ENCODE results near the gene NUP62. TPM values are rescaled to one million over a fixed set of nuclear protein-coding genes. Genes with fewer than 3 reads are reported as not detected.

NUP62 gene
- total RNA-seq, 2 donors from 2014 or later, result 44.4 to 76.9 TPM

GRCh38 chr19:49932041-49932451 lies 2.7 kb upstream of the NUP62 start:
- peaks cover 12% of the 10 kb centered on the region for H3K4me1 ChIP-seq (replicated peaks)
- intact Hi-C loops (cut with DNase I), result loop anchor here (10.0 kb wide), 2 partner anchors 93 to 203 kb away; partner anchors contain the start of genes VRK3 and ZNF473
- no peaks in the 10 kb centered on the region for H3K9me3 ChIP-seq
- no peaks in the 10 kb centered on the region for H3K27me3 ChIP-seq (replicated peaks; ENCODE audit: insufficient read depth)
- 91% methylated on average over 5 of the region's 5 CpGs for WGBS
- no peaks in the 10 kb centered on the region for H3K36me3 ChIP-seq
- no peak overlapping the region for H3K4me3 ChIP-seq
- TF ChIP-seq CTCF (IDR thresholded peaks at IDR 0.05), result no peak
- TF ChIP-seq POLR2A (IDR thresholded peaks at IDR 0.05), result no peak
- no peak overlapping the region for H3K27ac ChIP-seq
- no peak for DNase-seq (ENCODE audit: low spot score)

GRCh38 chr19:49931293-49932040 lies 2.2 kb upstream of the NUP62 start:
- TF ChIP-seq POLR2AphosphoS5 (IDR thresholded peaks at IDR 0.05), result no peak
- no peak for TF ChIP-seq CTCF (IDR thresholded peaks at IDR 0.05)
- TF ChIP-seq POLR2A (IDR thresholded peaks at IDR 0.05), result no peak
- Histone ChIP-seq H3K27me3 (replicated peaks; ENCODE audit: insufficient read depth) (no peaks in the 10 kb centered on the region), H3K9me3 (no peaks in the 10 kb centered on the region), H3K36me3 (no peaks in the 10 kb centered on the region), H3K4me1 (replicated peaks) (peaks cover 12% of the 10 kb centered on the region), H3K4me3 (no peak overlapping the region), H3K27ac (no peak overlapping the region)
- 91% methylated on average over 7 of the region's 7 CpGs for WGBS
- intact Hi-C loops (cut with DNase I), result loop anchor here (10.0 kb wide), 2 partner anchors 93 to 203 kb away; partner anchors contain the start of genes VRK3 and ZNF473
- no peak for DNase-seq (ENCODE audit: low spot score)

GRCh38 chr19:49930483-49931011 lies 1.2 kb upstream of the NUP62 start:
- Histone ChIP-seq H3K9me3 (no peaks in the 10 kb centered on the region), H3K4me3 (no peak overlapping the region), H3K4me1 (replicated peaks) (peaks cover 12% of the 10 kb centered on the region), H3K36me3 (no peaks in the 10 kb centered on the region), H3K27me3 (replicated peaks; ENCODE audit: insufficient read depth) (no peaks in the 10 kb centered on the region), H3K27ac (peak overlapping the region in 1 of 2 donors; percentile 91)
- intact Hi-C loops (cut with DNase I), result loop anchor here (10.0 kb wide), 2 partner anchors 94 to 204 kb away; partner anchors contain the start of genes VRK3 and ZNF473
- no peak for DNase-seq (ENCODE audit: low spot score)
- 59% methylated on average over 15 of the region's 15 CpGs for WGBS
- no peak for TF ChIP-seq CTCF (IDR thresholded peaks at IDR 0.05)
- TF ChIP-seq POLR2A (IDR thresholded peaks at IDR 0.05), result no peak
- no peak for TF ChIP-seq POLR2AphosphoS5 (IDR thresholded peaks at IDR 0.05)

- H3K27ac ChIP-seq, result peak overlapping the region; percentile 91 to 92
- TF ChIP-seq POLR2A (IDR thresholded peaks at IDR 0.05), result peak; percentile 38
- peak in 2 of 4 experiments; percentile 16 to 33 for TF ChIP-seq CTCF (IDR thresholded peaks at IDR 0.05)
- TF ChIP-seq POLR2AphosphoS5 (IDR thresholded peaks at IDR 0.05), result peak; percentile 76
- peak overlapping the region; percentile 85 to 92 for H3K4me3 ChIP-seq
- no peaks in the 10 kb centered on the region for H3K36me3 ChIP-seq
- no peaks in the 10 kb centered on the region for H3K9me3 ChIP-seq
- intact Hi-C loops (cut with DNase I), result loop anchor here (10.0 kb wide), 2 partner anchors 95 to 205 kb away; partner anchors contain the start of genes VRK3 and ZNF473
- 3% methylated on average over 43 of the region's 43 CpGs for WGBS
- H3K27me3 ChIP-seq (replicated peaks; ENCODE audit: insufficient read depth), result no peaks in the 10 kb centered on the region
- H3K4me1 ChIP-seq (replicated peaks), result peaks cover 12% of the 10 kb centered on the region
- peak; percentile 85 for DNase-seq (ENCODE audit: low spot score)
Observed at GRCh38 chr19:49929611-49930482, 543 bp upstream of the NUP62 start.

Data from prostate gland (tissue), 2 donors.